ENCODE measurements around the gene COBL.

DNA sequence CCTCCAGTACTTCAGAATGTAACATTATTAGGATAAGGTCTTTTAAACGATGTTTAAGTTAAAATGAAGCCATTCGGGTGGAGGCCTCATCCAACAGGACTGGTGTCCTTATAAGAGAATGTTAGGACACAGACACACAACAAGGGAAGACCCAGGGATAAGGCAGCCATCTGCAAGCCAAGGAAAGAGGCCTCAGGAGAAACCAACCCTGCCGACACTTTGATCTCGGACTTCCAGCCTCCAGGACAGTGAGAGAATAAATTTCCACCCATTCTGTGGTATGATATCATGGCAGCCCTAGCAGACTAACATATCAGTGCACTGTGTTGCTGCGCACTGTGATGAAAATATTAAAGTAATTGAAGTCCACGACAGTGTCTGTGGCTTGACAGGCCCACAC lies 250.8 kb downstream of the COBL start:
- TF ChIP-seq TAF1 (IDR thresholded peaks at IDR 0.05; ENCODE audit: control insufficient read depth, extremely low read depth, insufficient read depth, low read length, severe bottlenecking), result no peak
- no peak for TF ChIP-seq MYC (IDR thresholded peaks at IDR 0.05; ENCODE audit: low read depth, low read length)
- TF ChIP-seq MYC (CRISPR knock-in tag; IDR thresholded peaks at IDR 0.05; ENCODE audit: borderline replicate concordance, low read depth), result no peak
- no peak for TF ChIP-seq ESRRA (IDR thresholded peaks at IDR 0.05; ENCODE audit: borderline replicate concordance, low read depth)
- TF ChIP-seq ATF6 (CRISPR knock-in tag; IDR thresholded peaks at IDR 0.05), result no peak
- no peak for TF ChIP-seq HDAC2 (IDR thresholded peaks at IDR 0.05)
- no peak for TF ChIP-seq POLR2AphosphoS5 (IDR thresholded peaks at IDR 0.05; ENCODE audit: control insufficient read depth, insufficient read depth, low read depth, low read length)
- TF ChIP-seq MAFK (IDR thresholded peaks at IDR 0.05; ENCODE audit: low read length), result no peak
- no peak for TF ChIP-seq NR2C2 (CRISPR knock-in tag; IDR thresholded peaks at IDR 0.05)
- TF ChIP-seq NR2C2 (tag; IDR thresholded peaks at IDR 0.05), result no peak
